H1 (cell line): Measurements from ENCODE around the gene CHD6.

Experiments used
- BCL11A ChIP-seq, 2 experiments: IDR thresholded peaks; one replicate each; pipeline ENCODE4 v1.6.1; 2011; ENCODE audit warnings: low read depth in 2 of 2, low read length in 2 of 2, mild to moderate bottlenecking in 2 of 2
- CTCF ChIP-seq, 3 experiments: IDR thresholded peaks; 1 replicate in 2 of 3; 2 replicates in 1 of 3; pipeline versions ENCODE4 v1.5.1 to v1.6.1; 2011; ENCODE audit warnings: low read length in 3 of 3, mild to moderate bottlenecking in 3 of 3, inconsistent platforms in 2 of 3, low read depth in 1 of 3, moderate library complexity in 1 of 3; ENCODE audit not compliant: insufficient read depth in 1 of 3; ENCODE audit errors: control extremely low read depth in 1 of 3
- POLR2A ChIP-seq, 2 experiments: IDR thresholded peaks; 1 replicate in 1 of 2; 2 replicates in 1 of 2; pipeline ENCODE4 v1.6.1; 2011; ENCODE audit warnings: low read depth in 2 of 2, low read length in 2 of 2, mild to moderate bottlenecking in 2 of 2; ENCODE audit errors: control extremely low read depth in 1 of 2
- SP2 ChIP-seq: IDR thresholded peaks from 2 replicates; pipeline ENCODE4 v1.6.1; 2012; ENCODE audit warnings: mild to moderate bottlenecking, low read length, inconsistent platforms
- YY1 ChIP-seq: IDR thresholded peaks from 2 replicates; pipeline ENCODE4 v1.6.1; 2011; ENCODE audit warnings: low read depth, mild to moderate bottlenecking, low read length

DNA sequence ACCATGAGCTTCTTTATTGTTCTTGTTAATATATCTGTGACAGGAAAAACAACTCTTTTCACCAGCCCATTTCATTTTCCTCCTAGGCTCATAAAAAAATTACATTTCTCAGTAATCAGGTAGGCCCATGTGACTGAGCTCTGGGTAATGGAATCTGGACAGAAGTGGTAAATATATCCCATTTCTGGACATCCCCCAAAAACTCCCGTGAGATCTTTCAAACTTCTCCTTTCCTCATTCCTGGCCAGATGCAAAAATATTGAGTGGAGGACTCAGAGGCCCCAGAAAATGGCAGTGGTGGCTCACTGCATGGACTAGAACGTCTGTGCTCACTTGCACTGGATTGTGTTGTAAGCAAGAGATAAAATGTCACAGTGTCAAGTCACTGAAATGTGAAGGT, 3.8 kb upstream of the CHD6 start:
- TF ChIP-seq SP2 (no peak), CTCF (IDR thresholded peaks at IDR 0.05; ENCODE audit: control extremely low read depth in 1 of 3, insufficient read depth in 1 of 3, low read depth in 1 of 3, low read length in 3 of 3) (no peak), POLR2A (IDR thresholded peaks at IDR 0.05; ENCODE audit: control extremely low read depth in 1 of 2, low read depth in 2 of 2, low read length in 2 of 2) (no peak), BCL11A (IDR thresholded peaks at IDR 0.05; ENCODE audit: low read depth in 2 of 2, low read length in 2 of 2) (no peak), YY1 (no peak)
